Coronary artery (tissue), 2 donors: ENCODE data around the gene AMZ1.
"Not testable (repeated sequence)": the region's sequence is repeated elsewhere in the genome, so short reads cannot be mapped to it uniquely, and the experiment has no call there.

Experiments
- DNase-seq: peaks from one replicate; pipeline ENCODE4 v3.0.0-alpha.2; 2017; ENCODE audit warnings: low spot score
- H3K27ac ChIP-seq, 2 donors: fragments of 200-600 bp; sonication (generic); one replicate each; pipeline ENCODE4 v1.5.1; 2016 to 2019
- H3K4me3 ChIP-seq: fragments of 200-600 bp; sonication (generic); 2 replicates; pipeline ENCODE4 v1.5.1; 2016; ENCODE audit warnings: mild to moderate bottlenecking, moderate library complexity
- TF ChIP-seq, protein P1 (sequence below): fragments of 200-600 bp; sonication (generic); IDR thresholded peaks from one replicate; pipeline ENCODE4 v1.5.1; 2019; ENCODE audit warnings: antibody characterized with exemption

The AMZ1 gene

DNA sequence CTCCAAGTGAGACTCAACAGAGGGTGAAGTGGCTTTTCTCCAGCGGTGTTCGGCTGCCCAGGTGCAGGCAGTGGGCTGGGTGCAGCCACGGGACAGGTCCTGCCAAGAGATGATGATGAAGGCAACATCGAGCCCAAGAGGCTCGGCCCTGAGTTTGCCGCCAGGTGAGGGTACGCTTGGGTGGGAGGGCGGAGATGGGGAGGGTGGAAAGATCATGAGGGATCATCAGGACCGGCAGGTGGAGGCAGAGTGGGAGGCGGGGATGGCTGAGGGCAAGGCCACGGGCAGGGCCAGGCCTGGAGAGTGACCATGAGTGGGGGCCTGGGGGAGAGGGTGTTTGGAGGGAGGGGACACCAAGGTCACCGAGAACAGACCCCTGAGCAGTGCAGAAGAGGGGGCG lies 17.8 kb upstream of the AMZ1 start:
- no peak overlapping the region for H3K27ac ChIP-seq
- no peak overlapping the region for H3K4me3 ChIP-seq
- no peak for DNase-seq
- TF ChIP-seq, protein P1, sequence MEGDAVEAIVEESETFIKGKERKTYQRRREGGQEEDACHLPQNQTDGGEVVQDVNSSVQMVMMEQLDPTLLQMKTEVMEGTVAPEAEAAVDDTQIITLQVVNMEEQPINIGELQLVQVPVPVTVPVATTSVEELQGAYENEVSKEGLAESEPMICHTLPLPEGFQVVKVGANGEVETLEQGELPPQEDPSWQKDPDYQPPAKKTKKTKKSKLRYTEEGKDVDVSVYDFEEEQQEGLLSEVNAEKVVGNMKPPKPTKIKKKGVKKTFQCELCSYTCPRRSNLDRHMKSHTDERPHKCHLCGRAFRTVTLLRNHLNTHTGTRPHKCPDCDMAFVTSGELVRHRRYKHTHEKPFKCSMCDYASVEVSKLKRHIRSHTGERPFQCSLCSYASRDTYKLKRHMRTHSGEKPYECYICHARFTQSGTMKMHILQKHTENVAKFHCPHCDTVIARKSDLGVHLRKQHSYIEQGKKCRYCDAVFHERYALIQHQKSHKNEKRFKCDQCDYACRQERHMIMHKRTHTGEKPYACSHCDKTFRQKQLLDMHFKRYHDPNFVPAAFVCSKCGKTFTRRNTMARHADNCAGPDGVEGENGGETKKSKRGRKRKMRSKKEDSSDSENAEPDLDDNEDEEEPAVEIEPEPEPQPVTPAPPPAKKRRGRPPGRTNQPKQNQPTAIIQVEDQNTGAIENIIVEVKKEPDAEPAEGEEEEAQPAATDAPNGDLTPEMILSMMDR: no peak

DNA sequence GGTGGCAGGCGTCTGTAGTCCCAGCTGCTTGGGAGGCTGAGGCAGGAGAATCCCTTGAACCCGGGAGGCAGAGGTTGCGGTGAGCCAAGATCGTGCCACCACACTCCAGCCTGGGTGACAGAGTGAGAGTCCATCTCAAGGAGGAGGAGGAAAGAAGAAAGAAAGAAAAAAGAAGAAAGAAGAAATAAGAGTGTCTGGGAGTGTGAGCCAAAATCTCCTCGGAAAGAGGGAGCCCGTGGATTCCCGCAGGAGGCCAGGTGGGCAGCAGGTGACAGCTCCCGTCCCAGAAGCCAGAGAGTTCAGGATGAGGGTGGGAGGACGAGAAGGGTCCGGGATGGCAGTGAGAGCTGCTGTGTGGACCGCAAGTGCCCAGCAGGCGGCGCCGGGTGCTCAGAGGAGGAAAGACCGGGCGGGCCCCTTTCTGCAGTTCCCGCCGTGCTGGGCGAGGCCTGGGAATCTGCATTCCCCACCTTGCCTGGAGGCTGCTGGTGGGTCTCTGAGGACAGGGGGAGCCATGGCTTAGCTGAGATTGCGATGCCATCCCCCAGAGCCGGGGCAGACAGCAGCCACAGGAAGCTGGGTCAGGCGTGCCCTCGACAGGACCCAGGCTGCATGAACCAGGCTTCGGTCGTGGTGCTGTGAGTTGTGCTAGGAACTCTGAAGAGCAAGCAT lies 17.1 kb upstream of the AMZ1 start:
- TF ChIP-seq, protein P1: peak; percentile 91
- DNase-seq: no peak
- Histone ChIP-seq H3K27ac (no peak overlapping the region), H3K4me3 (no peak overlapping the region)

DNA sequence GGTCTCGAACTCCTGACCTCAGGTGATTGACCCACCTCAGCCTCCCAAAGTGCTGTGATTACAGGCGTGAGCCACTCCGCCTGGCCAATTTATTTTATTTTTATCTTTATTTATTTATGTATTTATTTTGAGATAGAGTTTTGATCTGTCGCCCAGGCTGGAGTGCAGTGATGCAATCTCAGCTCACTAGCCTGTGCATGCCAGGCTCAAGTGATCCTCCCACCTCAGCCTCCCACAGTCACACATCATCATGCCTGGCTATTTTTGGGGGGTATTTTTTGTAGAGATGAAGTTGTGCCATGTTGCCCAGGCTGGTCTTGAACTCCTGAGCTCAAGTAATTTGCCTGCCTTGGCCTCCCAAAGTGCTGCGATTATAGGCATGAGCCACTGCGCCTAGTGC lies 14.8 kb upstream of the AMZ1 start:
- not testable (repeated sequence) for H3K27ac ChIP-seq, H3K4me3 ChIP-seq, DNase-seq

DNA sequence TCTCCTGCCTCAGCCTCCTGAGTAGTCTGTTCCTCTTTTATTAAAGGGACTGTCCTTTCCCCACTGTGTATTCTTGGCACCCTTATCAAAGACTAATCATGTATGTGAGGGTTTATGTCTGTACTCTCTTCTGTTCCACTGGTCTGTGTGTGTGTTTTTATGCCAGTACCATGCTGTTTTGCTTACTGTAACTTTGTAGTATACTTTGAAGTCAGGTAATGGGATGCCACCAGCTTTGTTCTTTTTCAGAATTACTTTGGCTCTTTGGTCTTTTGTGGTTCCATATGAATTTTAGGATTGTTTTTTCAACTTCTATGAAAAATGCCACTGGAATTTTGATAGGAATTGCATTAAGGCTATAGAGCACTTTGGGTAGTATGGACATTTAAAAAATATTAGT lies 14.1 kb upstream of the AMZ1 start:
- TF ChIP-seq, protein P1: no peak
- H3K4me3 ChIP-seq: no peak overlapping the region
- no peak overlapping the region for H3K27ac ChIP-seq
- no peak for DNase-seq

DNA sequence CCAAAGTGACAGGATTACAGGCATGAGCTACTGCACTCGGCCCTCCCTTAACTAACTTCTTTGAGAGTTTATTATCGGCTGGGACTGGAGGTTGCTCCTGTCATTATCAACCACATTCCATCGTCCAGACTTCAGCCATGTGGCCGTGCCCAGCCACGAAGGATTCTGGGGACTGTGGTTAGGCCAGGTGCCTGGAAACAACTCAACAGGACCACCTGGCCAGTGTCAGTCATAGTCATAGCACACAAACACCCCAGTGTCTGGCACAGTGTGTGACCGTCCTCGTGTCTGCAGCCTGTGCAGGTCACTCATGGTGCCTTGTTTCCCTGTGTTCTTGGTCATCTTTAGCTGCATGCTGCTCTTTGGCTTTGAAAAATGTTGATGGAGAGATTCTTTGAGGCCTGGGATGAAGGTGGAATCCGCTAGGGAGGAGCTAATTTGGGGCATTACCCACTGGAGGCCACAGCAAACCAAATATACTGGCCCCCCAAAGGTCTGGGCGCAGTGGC lies 12.7 kb upstream of the AMZ1 start:
- TF ChIP-seq, protein P1: no peak
- no peak overlapping the region for H3K4me3 ChIP-seq
- DNase-seq: no peak
- no peak overlapping the region for H3K27ac ChIP-seq

DNA sequence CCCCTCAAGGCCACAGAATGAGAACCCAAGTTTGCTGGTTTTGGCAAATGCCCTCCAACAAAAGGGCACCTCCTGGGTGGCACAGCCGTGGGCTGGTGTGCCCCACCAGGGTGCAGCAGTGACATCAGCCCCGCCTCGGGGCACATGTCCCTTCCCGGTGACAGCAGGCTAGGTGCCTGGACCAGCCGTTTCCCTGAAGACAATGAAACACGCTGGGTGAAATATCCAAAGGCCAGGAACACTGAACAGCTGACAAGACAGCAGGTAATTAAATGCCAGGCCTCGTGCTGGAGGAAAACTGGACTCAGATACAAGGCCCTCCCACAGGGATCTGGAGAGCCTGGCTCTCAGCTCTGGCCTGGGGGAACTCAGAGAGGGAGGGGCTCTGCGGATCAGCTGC lies 11.4 kb upstream of the AMZ1 start:
- DNase-seq, H3K4me3 ChIP-seq, H3K27ac ChIP-seq: not testable (repeated sequence)

DNA sequence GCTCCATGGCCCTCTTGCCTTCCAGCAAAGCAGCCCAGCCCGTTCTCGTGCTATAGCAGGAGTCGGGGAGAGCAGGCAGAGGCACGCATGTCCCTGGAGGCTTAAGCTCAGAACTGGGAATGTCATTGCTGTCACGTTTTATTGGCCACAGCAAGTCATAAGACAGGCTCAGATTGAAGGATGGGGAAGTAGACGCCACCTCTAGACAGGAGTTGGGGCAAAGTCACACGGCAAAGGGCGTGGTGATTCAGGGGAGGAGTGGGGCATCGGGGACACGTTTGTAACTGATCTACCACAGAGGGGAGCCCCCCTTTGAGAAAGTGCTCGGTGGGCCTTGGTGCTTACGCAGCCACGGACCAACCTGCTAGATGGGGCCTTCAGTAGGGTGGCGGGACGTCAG lies 9.5 kb upstream of the AMZ1 start:
- H3K4me3 ChIP-seq, H3K27ac ChIP-seq, DNase-seq: not testable (repeated sequence)

DNA sequence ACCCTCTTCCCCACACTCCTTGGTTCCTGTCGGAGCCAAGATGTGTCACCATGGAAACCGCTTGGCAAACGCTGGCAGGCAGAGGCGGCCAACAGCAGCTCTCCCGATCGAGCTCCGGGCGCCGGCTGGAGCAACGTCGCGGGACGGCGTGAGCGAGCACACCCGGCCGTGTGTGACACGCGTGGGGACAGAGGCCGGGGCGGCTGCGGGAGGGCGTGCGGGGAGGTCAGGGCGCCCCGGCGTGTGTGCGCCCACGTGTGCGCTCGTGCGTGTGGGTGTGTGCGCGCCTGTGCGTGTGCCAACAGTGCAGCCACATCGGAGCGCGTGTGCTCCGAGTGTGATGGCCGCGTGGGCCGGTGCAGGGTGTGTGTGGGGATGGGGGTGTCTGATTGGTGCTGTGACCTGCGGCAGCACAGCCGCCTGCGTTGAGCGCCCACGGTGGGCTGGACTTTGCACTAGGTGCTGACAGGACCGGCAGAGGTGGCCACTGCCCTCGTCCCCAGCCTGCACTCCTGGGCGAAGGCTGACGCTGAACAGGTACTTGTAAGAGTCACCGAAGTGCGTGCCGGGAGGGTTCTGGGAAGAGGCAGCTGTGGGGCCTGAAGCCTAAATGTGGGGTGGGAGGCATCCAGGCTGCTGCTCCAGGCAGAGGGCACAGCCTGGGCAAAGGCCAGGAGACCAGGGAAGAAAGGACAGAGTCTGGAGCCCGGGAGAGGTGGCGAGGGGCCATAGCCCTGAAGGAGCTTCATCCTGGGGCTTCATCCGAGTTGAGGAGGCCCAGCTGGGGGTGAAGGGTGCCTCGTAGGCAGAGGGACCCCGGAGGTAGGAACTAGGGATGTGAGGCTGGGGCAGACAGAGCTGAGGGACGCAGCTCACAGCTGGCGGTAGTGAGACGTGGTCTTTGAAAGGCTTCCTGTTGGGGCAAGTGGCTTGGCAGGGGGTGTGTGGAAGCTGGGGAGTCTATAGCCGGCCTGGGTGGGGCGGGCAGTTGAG lies 8.6 kb upstream of the AMZ1 start:
- DNase-seq: peak; percentile 72

DNA sequence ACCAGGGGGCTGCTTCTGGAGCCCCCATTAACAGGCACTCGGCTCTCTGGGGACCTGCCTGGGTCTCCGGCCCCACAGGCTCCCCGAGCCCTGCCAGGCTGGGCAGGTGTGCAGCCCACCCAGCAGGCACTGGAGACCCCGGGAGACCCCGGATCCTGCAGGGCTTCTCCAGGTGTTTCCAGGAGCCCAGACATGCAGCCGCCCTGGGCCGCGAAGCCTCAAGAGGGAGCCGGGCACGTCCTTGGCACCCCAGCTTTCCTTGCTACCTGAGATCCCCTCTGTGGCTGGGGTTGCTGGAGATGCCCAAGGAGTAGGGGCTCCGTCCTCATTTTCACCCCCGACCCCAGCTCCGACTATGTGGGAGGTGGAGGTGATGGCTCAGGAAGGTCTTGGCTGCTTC lies 7.7 kb upstream of the AMZ1 start:
- DNase-seq: no peak
- TF ChIP-seq, protein P1: no peak
- Histone ChIP-seq H3K27ac (no peak overlapping the region), H3K4me3 (no peak overlapping the region)

More for the DNA sequence above, 8.6 kb upstream of the AMZ1 start:
- not testable (repeated sequence) for H3K27ac ChIP-seq
- peak overlapping the region; percentile 49 for H3K4me3 ChIP-seq
